Esophagus mucosa (tissue), 1 donor: ENCODE results near the gene SYNGR1. TPM values are rescaled to one million over a fixed set of nuclear protein-coding genes. Genes with fewer than 3 reads are reported as not detected.
"Not testable (repeated sequence)": the region's sequence is repeated elsewhere in the genome, so short reads cannot be mapped to it uniquely, and the experiment has no call there.

Source experiments
- ATAC-seq: fragments of 200-7000 bp; cut with Tn5 transposase; one replicate; pipeline ENCODE4 v1.9.1; 2020
- total RNA-seq: library from RNA; stranded (reverse); gene quantifications from one replicate; pipeline ENCODE4 v1.2.4, GENCODE V29; 2023
- donor health status: DM: yes; HTN: yes; CAD: no.

SYNGR1 gene
- total RNA-seq, 1 donor from 2014 or later = 23.0 TPM

DNA sequence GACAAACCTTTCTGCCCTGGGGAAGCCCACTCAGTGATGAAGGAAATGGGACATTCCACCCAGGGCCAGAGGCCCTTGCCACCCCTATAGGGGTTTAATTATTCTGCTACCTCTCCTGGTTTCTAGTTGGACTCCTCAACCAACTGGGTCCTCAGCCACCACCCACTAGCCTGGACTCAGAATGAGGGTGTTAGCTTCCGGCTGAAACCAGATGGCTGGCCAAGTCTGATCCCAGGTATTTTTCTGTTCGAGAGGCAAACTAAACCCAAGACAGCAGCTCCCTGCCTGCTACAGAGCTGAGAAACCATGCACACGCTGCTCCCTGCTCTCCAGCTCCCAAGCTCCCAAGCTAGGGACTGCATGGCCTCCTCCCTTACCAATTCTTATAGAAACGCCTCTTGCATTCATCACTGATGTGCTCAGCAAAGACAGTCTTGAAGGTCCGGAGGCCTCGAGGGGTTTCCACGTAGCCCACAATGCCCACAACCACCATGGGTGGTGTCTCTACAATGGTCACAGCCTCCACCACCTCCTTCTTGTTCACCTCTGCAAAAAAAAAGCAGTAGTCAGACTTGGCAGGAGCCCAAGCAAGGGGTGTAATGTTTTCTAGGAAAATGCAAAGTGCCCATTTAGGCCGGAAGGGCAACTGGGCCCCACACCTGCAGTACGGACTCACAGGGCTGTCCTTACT is 32.6 kb upstream of the SYNGR1 start:
- ATAC-seq = no peak

DNA sequence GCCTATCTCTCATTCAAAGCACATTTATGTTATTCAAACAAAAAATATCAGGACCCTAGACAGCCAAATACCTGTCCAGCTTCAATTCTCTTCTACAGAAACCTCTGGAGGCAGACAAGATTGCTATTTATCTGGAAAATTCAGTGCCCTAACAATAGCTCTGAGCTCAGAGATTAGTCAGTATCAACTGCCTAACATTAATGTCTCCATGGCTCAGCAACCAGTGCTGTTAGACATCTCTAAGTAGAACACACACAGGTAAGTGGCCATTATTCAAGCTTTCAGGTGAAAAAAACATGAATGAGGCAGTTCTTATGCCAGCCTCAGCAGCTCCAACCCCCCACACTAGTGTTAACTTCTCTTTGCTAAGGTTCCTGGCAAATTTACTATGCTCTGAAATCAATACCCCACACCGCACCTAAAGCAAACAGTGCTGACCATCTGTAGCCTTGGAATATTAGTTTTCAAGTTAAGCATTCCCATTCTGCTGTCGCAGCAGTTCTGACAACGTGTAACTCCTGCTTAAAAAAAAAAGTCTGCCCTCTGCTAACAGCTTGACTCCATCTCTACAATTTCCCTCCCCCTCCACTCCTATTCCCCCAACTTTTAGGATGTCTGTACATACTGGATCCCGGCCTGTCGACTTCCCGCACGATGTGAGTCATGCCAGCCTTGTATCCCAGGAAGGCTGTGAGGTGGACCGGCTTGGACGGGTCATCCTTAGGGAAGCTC is 31.9 kb upstream of the SYNGR1 start:
- ATAC-seq = no peak

DNA sequence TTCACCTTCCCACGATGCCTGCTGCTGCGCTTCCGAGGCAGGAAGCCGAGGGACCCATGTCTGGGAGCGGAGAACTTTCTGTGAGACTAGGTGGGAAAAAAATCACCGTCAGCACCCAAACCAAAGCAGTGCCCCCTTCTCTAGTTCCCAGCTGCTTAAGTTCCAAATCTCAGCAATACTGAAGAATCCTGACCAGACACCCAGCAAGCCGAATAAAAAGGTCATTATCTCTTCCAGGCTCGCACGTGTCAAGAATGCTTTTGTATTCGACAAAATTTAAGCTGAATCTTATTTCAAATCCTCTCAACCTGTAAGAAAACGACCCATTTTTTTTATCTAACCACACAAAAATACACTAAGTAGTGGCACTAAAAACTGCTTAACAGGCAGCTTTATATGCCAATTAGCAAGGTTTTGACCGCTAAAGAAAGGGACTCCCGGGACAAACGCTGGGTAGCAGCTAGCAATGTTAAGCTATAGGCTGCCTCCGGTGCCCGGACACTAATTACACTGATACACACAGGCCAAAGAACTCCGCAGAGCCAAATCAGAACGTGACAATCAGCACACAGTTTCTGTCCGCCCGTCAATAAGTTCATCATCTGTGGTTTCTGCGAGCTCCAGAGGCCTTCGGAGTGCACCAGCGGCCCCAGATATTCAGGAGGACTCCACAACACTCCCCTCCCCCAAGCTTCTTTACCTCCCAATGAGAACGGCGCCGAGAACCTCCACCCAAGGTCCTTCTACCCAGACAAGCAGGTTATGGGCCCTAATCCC is 31.1 kb upstream of the SYNGR1 start:
- peak; percentile 1 for ATAC-seq

- peak; percentile 87 for ATAC-seq
Measured at GRCh38 chr22:39319284-39320022, 30.3 kb upstream of the SYNGR1 start, which contains the start of gene RPL3. Gene RPL3 (minus strand): TSS chr22:39319623. CDS start chr22:39319597, 26 bp downstream.

- not testable (repeated sequence) for ATAC-seq
Measured at GRCh38 chr22:39320616-39321029, 29.2 kb upstream of the SYNGR1 start.

DNA sequence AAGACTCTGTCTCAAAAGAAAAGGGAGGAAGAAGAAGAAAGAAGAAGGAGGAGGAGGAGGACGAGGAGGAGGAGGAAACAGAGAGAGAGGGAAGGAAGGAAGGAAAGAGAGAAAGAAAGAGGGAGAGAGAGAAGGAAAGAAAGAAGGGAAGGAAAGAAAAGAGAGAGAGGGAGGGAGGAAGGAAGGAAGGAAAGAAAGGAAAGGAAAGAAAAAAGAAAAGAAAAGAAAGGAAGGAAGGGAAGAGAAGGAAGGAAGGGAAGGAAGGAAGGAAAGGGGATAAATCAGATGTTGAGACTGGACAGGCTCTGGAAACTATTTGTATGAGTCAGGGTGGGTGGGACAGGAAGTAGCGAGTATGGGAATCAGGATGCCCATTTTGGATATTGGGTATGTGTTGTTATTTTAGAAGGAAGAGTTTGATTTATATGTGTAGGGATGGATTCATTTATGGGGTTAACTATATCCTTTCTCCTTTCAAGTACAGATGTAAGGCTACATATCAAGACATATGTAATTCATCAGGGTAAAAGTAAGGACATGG is 24.3 kb upstream of the SYNGR1 start:
- no peak for ATAC-seq

- ATAC-seq = peak; percentile 45
Measured at GRCh38 chr22:39327995-39328754, 21.6 kb upstream of the SYNGR1 start.

GRCh38 chr22:39330553-39330952 is 19.2 kb upstream of the SYNGR1 start:
- not testable (repeated sequence) for ATAC-seq

GRCh38 chr22:39332441-39333064 is 17.2 kb upstream of the SYNGR1 start:
- no peak for ATAC-seq

DNA sequence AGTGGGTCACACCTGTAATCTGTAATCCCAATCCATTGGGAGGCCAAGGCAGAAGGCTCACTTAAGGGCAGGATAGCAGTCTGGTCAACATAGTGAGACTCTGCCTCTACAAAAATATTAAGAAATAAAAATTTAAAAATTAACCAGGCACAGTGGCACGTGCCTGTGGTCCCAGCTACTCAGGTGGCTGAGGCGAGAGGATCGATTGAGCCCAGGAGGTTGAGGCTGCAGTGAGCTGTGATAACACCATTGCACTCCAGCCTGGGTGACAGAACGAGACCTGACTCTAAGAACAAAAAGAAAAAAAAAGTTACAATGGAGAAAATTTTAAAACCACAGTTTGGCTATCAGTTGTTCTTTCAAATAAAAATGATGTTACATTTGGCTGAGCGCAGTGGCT is 13.4 kb upstream of the SYNGR1 start:
- no peak for ATAC-seq

- not testable (repeated sequence) for ATAC-seq
Measured at GRCh38 chr22:39339775-39340174, 10.0 kb upstream of the SYNGR1 start.

- no peak for ATAC-seq
Measured at GRCh38 chr22:39341179-39341578, 8.6 kb upstream of the SYNGR1 start.

DNA sequence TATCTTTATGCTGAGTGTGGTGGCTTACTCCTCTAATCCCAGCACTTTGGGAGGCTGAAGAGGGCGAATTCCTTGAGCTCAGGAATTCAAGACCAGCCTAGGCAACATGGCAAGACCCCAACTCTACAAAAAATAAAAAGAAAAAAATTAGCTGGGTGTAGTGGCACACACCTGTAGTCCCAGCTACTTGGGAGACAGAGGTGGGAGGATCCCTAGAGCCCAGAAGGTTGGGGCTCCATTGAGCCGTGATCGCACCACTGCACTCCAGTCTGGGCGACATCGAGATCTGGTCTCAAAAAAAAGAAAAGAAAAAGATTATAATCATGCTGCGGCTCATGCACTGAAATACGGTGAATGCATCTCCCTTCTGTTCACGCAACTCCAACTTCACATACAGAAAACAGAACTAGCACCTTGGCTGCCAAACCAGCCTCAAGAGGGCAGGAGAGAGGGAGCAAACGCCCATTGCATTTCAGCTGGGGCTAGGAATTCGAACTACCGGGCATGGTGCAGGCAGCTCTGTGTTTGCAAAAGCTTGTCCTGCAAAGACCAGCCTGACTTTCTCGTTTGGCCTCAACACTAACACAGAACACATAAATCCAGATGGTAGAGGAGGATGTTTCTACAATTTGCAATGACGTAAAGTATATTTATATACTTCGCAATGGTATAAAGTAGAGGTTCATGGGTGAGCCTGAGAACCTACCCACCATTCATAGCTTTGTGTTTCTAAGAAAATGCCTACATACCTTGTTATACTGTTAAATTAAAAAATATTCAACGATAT is 6.3 kb upstream of the SYNGR1 start:
- ATAC-seq = peak; percentile 77

DNA sequence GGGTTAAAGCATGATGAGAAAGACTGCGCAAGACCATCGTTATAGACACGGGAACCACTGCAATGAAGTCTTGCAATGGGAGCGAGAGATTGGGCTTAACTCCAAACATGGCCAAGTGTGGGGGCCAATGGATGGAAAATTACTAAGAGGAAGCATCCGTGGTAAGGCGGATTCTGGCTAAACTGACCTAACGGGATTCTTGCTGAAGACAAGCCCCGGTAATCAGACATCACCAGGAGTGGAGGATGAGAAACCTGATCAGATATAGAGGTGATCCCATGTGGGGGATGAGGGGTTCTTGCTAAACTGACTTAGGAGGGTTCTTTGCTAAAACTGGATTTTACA is 5.8 kb upstream of the SYNGR1 start:
- no peak for ATAC-seq

GRCh38 chr22:39345231-39345630 is 4.6 kb upstream of the SYNGR1 start:
- ATAC-seq = no peak

- peak; percentile 17 for ATAC-seq
Measured at GRCh38 chr22:39348909-39349505, 784 bp upstream of the SYNGR1 start.

GRCh38 chr22:39349506-39349966 is 255 bp upstream of the SYNGR1 start:
- no peak for ATAC-seq

DNA sequence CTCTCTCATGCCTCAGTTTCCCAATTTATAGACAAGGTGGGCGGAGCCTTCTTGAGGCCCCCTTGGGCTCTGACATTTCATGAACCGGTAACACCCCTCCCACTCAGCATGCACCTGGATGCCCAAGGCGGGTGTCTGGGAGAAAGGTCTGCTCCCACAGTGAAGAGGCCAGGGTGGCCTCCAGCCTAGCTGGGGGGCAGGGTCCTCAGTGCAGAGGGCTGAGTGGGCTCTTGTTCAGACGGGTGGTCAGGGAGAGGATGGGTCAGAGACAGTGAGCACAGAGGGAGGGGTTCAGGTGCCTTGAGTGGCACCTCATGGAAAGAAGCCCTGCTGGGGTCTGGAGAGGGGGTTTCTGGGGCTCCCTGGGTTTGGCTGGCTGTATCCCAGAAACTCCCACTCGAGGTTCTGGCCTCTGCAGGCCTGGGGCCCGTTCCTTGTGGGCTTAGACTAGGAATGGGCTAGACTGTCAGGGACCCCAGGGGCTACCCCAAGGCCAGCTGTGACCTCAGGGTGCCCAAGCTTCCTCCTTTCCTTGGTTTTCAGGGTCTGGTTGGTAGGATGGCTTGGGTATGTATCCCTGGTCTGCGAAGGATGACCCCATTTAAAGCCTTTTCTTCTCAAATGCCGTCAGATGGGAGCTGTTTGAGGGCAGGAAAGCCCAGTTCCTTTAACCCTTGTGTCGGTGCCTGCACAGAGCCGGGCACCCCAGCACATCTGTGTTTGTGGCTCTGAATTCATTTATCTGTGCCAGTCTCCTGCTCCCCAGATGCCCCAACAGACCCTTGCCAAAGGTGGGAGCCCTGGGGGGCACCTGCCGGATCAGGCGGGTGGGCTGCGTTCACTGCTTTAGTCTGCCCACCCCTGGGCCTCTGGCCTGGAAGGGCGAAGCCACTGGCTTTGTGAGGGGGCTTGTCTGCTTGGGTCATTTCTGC is 1.2 kb downstream of the SYNGR1 start:
- ATAC-seq = peak; percentile 2
